ENCODE data around the gene BPIFB6.
A peak's percentile ranks its signal among the peaks of the same experiment; 100 is the strongest.

BPIFB6 gene

DNA sequence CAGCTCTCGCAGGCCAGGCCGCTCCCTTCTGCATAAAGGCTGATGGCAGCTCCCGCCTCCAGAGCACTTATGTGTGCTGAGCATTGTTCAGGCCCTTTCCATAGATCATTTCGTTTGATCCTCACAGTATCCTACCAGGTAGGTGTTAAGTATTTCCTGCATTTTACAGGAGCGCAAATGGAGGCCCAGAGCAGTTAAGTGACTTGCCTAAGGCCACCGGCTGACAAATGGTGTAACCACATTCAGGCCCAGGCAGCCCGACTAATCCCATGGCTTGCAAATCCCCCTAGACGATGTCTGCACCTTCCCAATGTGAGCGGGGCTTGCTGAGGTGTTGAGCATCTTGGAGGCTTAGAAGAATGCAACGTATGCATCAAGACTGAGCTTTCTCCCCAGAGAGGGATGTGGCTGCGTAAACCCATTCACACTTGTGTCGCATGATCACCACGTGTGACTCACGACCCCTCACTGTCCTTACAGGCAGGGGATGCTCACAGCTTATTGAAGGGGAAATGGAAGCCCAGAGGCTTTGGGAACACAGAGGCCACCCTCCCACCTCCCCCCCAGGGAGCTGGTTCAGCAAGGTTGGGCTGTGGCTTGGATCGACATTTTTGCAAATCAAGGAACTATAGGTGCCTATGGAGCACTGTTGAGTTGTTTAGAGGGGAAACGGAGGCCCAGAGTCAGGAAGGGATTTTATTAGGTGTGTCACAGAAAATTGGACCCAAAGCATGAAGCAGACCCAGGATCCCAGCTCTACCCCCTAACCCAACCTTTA is 16.9 kb upstream of the BPIFB6 start:
- no peak for TF ChIP-seq CTCF (IDR thresholded peaks at IDR 0.05; ENCODE audit: low read depth, low read length)
- peak; percentile 36 for DNase-seq
- no peak overlapping the region for H3K27ac ChIP-seq

GRCh38 chr20:33015114-33015484 is 16.3 kb upstream of the BPIFB6 start:
- no peak overlapping the region for H3K27ac ChIP-seq
- H3K4me3 ChIP-seq (ENCODE audit: low read depth, low read length), result no peak overlapping the region
- no peak for DNase-seq
- H3K36me3 ChIP-seq, result no peaks in the 10 kb centered on the region
- TF ChIP-seq CTCF (IDR thresholded peaks at IDR 0.05; ENCODE audit: low read depth, low read length), result no peak
- no peaks in the 10 kb centered on the region for H3K9me3 ChIP-seq (ENCODE audit: severe bottlenecking)
- H3K27me3 ChIP-seq (ENCODE audit: insufficient read depth, low read depth, severe bottlenecking), result no peaks in the 10 kb centered on the region

More for the DNA sequence above, 16.9 kb upstream of the BPIFB6 start:
- Histone ChIP-seq H3K27me3 (ENCODE audit: insufficient read depth, low read depth, severe bottlenecking) (no peaks in the 10 kb centered on the region), H3K9me3 (ENCODE audit: severe bottlenecking) (no peaks in the 10 kb centered on the region), H3K36me3 (no peaks in the 10 kb centered on the region), H3K4me3 (ENCODE audit: low read depth, low read length) (no peak overlapping the region)

GRCh38 chr20:33015700-33016580 is 15.5 kb upstream of the BPIFB6 start:
- Histone ChIP-seq H3K36me3 (no peaks in the 10 kb centered on the region), H3K9me3 (ENCODE audit: severe bottlenecking) (no peaks in the 10 kb centered on the region), H3K27me3 (ENCODE audit: insufficient read depth, low read depth, severe bottlenecking) (no peaks in the 10 kb centered on the region), H3K4me3 (ENCODE audit: low read depth, low read length) (no peak overlapping the region), H3K27ac (no peak overlapping the region)
- TF ChIP-seq CTCF (IDR thresholded peaks at IDR 0.05; ENCODE audit: low read depth, low read length), result no peak
- no peak for DNase-seq

DNA sequence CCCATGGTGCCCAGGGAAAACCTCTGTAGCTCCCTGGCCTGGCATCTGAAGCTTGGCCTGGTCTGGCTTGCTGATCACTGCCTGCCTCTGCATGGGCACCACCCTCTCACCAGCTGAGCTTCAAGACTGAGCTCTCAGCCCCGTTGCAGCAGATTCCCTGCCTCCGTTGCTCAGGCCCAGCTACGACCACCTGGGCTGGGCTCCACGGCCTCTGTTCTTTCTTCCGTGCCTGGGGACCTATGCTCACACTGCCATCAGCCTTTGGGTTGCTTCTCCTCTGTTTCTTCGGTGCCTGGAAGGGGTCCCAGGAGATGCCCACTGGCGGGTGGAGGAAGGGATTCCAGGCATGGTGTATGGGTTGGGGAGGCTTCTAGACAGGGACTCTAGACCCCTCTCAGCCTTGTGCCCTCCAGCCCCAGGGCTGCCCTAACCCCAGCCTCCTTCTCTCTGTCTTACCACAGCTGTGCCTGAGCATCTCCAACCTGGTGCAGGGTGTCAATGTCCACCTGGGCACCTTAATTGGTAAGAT is 14.8 kb upstream of the BPIFB6 start:
- TF ChIP-seq CTCF (IDR thresholded peaks at IDR 0.05; ENCODE audit: low read depth, low read length), result no peak
- Histone ChIP-seq H3K27me3 (ENCODE audit: insufficient read depth, low read depth, severe bottlenecking) (no peaks in the 10 kb centered on the region), H3K36me3 (no peaks in the 10 kb centered on the region), H3K4me3 (ENCODE audit: low read depth, low read length) (no peak overlapping the region), H3K9me3 (ENCODE audit: severe bottlenecking) (no peaks in the 10 kb centered on the region), H3K27ac (no peak overlapping the region)
- no peak for DNase-seq

GRCh38 chr20:33017542-33017941 is 13.9 kb upstream of the BPIFB6 start:
- TF ChIP-seq CTCF (IDR thresholded peaks at IDR 0.05; ENCODE audit: low read depth, low read length), result no peak
- no peak overlapping the region for H3K27ac ChIP-seq
- H3K36me3 ChIP-seq, result no peaks in the 10 kb centered on the region
- H3K27me3 ChIP-seq (ENCODE audit: insufficient read depth, low read depth, severe bottlenecking), result no peaks in the 10 kb centered on the region
- H3K9me3 ChIP-seq (ENCODE audit: severe bottlenecking), result no peaks in the 10 kb centered on the region
- DNase-seq, result no peak
- no peak overlapping the region for H3K4me3 ChIP-seq (ENCODE audit: low read depth, low read length)

Measured in WERI-Rb-1 (cell line).